HG03159 (cell line): Measurements from ENCODE around the gene LGALS8.
"Not testable (repeated sequence)": the region's sequence is repeated elsewhere in the genome, so short reads cannot be mapped to it uniquely, and the experiment has no call there.

ENCODE experiments used
- ATAC-seq: cut with Tn5 transposase; IDR thresholded peaks from one replicate; pipeline ENCODE4 v1.9.1; 2021; ENCODE audit warnings: mild to moderate bottlenecking, moderate library complexity; ENCODE audit not compliant: unreplicated experiment

The LGALS8 gene

GRCh38 chr1:236523704-236524141 is at the start of gene LGALS8:
TSS of gene LGALS8 (plus strand) at chr1:236523982. CDS start at chr1:236526071, 2,089 bp downstream.
- ATAC-seq: peak; percentile 50

GRCh38 chr1:236476019-236476418 is 47.8 kb upstream of the LGALS8 start:
- ATAC-seq: no peak

- no peak for ATAC-seq
Observed at GRCh38 chr1:236480758-236481436, 42.9 kb upstream of the LGALS8 start.

DNA sequence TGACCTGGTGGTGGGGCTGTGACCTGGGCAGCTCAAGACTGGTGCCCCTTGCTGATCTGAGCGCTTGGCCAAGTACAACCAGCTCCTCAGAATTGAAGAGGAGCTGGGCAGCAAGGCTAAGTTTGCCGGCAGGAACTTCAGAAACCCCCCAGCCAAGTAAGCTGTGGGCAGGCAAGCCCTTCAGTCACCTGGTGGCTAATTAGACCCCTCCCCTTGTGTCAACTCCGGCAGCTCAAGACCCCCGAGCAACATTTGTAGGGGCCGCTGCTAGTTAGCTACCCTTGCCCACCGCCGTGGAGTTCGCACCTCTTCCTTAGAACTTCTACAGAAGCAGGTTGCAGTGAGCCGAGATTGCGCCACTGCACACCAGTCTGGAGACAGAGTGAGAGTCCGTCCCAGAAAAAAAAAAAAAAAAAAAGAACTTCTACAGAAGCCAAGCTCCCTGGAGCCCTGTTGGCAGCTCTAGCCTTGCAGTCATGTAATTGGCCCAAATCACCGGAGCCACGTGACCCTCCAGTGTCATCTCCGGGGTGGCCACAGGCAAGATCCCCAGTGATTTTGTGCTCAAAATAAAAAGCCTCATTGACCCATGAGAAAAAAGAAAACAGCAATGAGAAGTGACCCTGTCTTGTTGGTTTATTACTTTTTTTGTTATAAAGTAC is 39.3 kb upstream of the LGALS8 start:
- ATAC-seq: no peak

DNA sequence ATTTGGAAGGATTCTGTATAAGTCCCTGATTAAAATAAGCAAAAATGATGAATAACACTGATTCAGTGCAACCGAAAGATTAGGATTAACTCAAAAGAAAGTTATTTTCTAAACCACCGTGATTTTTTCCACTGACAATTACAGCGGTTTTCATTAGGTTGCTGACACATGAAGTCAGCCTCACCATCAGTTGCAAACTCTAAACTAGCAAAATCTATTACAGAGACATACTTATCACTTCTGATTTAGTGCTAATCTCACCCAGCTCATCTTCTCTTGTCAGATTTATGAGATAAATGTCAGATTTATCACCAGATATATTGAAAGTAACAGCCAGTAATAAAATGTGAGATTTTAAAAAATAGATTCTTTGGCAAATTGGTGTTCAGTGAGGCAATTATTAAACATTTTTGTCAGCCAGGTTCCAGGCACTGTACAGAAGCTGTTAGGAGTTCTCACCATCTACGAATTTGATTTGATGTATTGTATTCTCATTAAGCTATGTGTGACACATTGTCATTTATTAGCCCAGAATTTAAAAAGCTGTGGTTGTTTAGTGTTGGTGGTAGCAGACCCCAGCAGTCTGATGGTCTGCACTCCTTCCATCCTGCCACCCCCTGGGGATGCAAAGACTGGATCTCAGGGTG is 37.3 kb upstream of the LGALS8 start:
- ATAC-seq: no peak

- not testable (repeated sequence) for ATAC-seq
Observed at GRCh38 chr1:236489161-236489560, 34.6 kb upstream of the LGALS8 start.

GRCh38 chr1:236489710-236490377 is 33.9 kb upstream of the LGALS8 start:
- peak; percentile 56 for ATAC-seq

DNA sequence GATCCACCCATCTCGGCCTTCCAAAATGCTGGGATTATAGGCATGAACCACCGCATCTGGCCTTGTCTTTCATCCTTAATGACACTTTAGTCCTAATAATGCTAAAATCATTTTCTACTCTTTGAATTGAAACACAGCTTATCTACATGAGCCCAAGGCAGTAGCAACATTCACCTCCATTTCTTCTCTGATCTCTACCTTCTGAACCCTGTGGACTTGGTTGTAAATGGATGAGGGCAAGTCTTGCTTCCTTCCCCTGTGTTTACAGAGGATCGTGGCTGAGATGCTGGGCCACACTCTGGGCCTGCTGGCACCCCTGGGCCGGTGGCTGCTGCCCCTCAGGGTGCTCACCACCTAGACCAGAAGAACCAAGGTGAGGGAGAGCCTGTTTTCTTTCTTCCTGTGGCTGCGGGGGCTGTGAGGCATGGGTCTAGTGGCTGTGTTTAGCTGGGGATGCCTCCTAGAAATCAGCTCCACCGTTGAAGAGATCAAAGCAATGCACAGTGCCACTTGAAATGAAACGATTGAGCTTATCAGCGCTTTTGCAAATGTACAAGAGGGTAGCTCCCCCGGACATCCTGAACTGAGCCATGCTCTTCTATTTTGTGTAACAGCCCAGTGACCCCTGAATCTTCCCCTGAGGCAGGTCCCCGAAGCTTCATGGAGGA is 32.2 kb upstream of the LGALS8 start:
- no peak for ATAC-seq

- ATAC-seq: no peak
Observed at GRCh38 chr1:236492378-236492777, 31.4 kb upstream of the LGALS8 start.

- no peak for ATAC-seq
Observed at GRCh38 chr1:236494082-236494481, 29.7 kb upstream of the LGALS8 start.

- ATAC-seq: no peak
Observed at GRCh38 chr1:236494586-236495466, 29.0 kb upstream of the LGALS8 start.

DNA sequence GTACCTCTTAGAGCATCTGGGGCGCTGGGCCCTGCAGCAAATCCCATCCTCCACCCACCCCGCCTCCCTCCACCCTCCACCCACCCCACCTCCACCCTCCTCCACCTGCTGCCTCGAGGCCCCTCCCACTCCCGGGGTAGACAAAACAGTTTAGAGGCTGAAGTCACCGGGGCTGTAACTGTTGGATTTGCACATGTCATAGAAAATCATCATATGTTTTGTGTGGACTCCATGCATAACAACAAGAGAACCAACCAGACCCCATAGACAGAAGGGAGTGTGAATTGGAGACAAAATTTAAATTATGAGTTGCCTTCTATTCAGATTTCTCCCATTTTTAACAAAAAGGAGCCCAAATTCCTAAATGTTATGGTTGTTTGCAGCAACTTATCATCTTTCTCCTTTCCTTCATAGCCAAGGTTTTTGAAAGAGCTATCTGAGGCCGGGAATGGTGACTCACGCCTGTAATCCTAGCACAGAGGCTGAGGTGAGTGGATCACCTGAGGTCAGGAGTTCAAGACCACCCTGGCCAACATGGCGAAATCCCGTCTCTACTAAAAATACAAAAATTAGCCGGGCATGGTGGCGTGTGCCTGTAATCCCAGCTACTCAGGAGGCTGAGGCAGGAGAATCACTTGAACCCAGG is 28.2 kb upstream of the LGALS8 start:
- no peak for ATAC-seq

GRCh38 chr1:236497908-236498307 is 25.9 kb upstream of the LGALS8 start:
- ATAC-seq: no peak

DNA sequence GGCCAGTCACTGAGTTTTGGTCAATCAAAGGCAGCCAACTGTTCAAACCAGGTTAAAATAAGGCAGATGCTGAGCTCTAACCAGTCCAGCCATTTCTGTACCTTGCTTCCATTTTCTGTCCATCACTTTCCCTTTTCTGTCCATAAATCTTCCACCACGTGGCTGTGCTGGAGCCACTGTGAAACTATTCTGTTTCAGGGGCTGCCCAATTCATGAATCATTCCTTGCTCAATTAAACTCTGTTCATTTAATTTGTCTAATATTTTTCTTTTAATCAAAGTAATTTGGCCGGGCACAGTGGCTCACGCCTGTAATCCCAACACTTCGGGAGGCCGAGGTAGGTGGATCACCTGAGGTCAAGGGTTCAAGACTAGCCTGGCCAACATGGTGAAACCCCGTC is 22.7 kb upstream of the LGALS8 start:
- ATAC-seq: no peak

DNA sequence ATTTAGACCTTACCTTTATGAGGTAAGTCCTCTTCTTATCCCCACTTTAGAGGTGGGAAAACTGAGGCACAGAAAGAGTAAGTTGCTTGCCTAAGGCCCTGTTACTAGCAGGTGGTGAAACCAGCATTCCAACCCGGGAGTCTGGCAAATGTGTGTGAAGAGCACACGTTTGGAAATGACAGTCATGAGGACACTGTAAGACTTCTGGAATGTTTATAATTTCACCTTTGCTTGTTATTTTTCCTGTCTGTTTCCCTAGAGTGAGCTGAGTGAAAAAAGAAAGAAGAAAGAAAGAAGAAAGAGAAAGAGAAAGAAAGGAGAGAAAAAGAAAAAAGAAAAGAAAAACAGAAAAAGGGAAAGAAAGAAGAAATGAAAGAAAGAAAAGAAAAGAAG is 21.2 kb upstream of the LGALS8 start:
- ATAC-seq: no peak

- ATAC-seq: no peak
Observed at GRCh38 chr1:236502972-236503639, 20.7 kb upstream of the LGALS8 start.

- ATAC-seq: not testable (repeated sequence)
Observed at GRCh38 chr1:236504338-236504737, 19.4 kb upstream of the LGALS8 start.

DNA sequence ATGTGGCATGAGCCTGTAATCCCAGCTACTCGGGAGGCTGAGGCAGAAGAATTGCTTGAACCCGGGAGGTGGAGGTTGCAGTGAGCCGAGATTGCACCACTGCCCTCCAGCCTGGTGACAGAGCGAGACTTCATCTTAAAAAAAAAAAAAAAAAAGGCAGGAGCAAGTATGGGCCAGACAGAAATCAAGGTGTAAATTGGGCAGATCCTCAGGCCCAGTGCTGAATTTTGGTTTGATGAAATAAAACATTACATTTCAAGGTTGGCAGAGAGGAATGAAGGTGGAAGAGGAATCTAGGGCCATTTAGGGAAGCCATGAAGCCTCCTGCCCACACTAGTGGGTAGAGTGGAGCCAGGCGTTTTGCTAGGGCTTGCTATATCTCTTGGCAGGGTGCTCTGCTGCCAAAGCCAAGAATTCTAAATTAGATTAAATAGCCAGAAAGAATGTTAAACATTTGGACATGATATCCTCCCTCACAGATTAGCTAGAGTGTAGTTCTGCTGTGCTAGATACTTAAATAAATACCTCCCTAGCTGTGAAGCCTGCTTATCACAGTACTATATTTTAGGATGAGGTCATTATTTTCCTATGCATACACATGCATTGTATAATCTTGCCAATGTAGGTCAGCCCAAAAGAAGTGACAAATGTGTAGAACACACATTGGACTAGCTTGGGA is 16.6 kb upstream of the LGALS8 start:
- no peak for ATAC-seq
